Kidney epithelial cell (primary cell): Measurements from ENCODE around the gene ABCB9. TPM values are rescaled to one million over a fixed set of nuclear protein-coding genes. Genes with fewer than 3 reads are reported as not detected.

Experiments used
- DNase-seq: peaks from one replicate; pipeline ENCODE4 v3.0.0-alpha.2; 2010; ENCODE audit warnings: low read depth
- H3K27me3 ChIP-seq: 2 replicates; pipeline ENCODE4 v1.6.0; 2011; ENCODE audit warnings: low read length; ENCODE audit not compliant: control insufficient read depth, insufficient read depth
- H3K36me3 ChIP-seq: 2 replicates; pipeline ENCODE4 v1.5.1; 2011; ENCODE audit warnings: low read length; ENCODE audit not compliant: control insufficient read depth, insufficient read depth
- H3K4me3 ChIP-seq: 2 replicates; pipeline ENCODE4 v1.5.1; 2011; ENCODE audit warnings: low read depth, mild to moderate bottlenecking, control low read depth, low read length
- total RNA-seq: library from RNA; depleted of rRNA; stranded (reverse); fragments of >200 nt; gene quantifications from 2 replicates; pipeline ENCODE4 v1.2.3, GENCODE V29; 2015
- TF ChIP-seq, protein P1 (sequence below): IDR thresholded peaks from 2 replicates; pipeline ENCODE4 v1.5.1; 2011; ENCODE audit warnings: mild to moderate bottlenecking, moderate library complexity, low read length, control low read depth, inconsistent platforms; ENCODE audit not compliant: insufficient read depth, poor library complexity, severe bottlenecking

The ABCB9 gene
- total RNA-seq, 1 donor from 2014 or later, result 10.6 TPM

DNA sequence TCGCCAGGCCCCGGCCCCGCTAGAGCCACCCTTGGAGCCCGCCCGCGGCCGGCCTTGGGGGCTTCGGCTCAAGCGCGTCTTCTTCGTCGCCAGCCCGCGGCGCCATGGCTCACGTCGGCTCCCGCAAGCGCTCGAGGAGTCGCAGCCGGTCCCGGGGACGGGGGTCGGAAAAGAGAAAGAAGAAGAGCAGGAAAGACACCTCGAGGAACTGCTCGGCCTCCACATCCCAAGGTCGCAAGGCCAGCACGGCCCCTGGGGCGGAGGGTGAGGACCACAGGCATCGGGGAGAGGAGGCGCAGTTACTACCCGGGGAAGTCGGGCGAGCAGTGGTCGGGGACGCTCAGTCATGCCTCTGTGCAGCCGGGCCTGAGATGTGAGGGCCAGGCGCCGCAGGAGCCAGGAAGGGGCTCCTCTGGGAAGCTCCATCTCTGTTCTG is 14.8 kb upstream of the ABCB9 start:
- Histone ChIP-seq H3K36me3 (no peaks in the 10 kb centered on the region), H3K27me3 (no peaks in the 10 kb centered on the region), H3K4me3 (peak overlapping the region; percentile 81)
- TF ChIP-seq, protein P1, sequence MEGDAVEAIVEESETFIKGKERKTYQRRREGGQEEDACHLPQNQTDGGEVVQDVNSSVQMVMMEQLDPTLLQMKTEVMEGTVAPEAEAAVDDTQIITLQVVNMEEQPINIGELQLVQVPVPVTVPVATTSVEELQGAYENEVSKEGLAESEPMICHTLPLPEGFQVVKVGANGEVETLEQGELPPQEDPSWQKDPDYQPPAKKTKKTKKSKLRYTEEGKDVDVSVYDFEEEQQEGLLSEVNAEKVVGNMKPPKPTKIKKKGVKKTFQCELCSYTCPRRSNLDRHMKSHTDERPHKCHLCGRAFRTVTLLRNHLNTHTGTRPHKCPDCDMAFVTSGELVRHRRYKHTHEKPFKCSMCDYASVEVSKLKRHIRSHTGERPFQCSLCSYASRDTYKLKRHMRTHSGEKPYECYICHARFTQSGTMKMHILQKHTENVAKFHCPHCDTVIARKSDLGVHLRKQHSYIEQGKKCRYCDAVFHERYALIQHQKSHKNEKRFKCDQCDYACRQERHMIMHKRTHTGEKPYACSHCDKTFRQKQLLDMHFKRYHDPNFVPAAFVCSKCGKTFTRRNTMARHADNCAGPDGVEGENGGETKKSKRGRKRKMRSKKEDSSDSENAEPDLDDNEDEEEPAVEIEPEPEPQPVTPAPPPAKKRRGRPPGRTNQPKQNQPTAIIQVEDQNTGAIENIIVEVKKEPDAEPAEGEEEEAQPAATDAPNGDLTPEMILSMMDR, result no peak
- no peak for DNase-seq

DNA sequence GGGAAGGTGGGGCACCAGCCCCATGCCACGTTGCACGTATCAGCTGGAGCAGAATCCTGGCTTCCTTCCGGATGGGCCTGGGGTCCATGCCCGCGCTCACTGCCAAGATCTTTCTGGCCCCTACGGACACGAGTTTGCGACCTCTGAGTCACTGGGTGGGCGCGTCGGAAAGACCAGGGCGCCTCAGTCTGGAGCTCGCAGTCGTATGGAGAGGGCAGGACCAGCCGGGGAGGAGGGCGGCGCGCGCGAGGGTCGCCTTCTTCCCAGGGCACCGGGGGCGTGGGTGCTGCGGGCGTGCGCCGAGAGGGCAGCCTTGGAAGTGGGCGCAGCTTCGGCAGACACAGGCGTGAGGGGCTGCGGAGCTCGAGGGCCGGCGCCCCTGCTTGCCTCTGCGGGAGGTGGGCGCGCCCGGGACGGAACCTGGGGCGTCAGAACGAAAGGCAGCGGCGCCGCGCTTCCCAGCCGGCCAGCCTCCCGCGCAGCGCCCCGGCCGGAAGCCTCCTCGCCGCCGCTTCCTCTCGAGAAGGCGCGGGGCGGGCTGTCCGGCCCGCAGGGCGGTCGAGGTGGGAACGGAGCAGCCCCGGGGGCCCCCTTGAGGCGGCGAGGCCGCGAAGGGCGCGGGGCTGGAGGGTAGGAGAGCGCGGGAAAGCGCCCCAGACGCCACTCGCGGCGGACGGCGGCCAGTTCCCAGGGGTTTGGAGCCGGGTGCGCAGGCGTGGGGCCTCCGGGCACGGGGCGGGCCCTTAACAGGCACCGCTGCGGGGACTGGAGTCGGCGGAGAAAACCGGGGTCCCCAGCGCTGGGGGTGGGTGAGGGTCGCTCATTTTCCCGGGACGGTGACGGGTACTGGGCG is 14.1 kb upstream of the ABCB9 start, which contains the start of gene ARL6IP4:
Gene ARL6IP4, plus strand, starts transcription at position 499 of the 853 bp plus-strand sequence. CDS start 459 bp downstream, outside the sequence.
- peak within 1 kb of the TSS; percentile 81 for H3K4me3 ChIP-seq
- no peaks in the 10 kb centered on the region for H3K27me3 ChIP-seq
- H3K36me3 ChIP-seq, result no peaks in the 10 kb centered on the region
- TF ChIP-seq, protein P1, result no peak
- no peak for DNase-seq

DNA sequence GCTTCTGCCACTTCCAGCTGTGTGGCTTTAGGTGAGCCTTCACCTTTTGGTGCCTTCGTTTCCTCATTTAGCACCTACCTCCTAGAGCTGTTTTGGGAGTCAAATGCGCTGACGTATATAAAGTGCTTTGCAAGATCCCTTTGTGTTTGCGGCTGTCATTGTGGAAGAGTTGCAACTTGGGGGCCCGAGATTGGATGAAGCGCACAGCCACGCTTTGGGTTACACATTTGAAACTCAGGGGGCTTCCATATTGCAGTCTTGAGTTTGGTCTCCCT is 13.6 kb upstream of the ABCB9 start:
- H3K36me3 ChIP-seq, result no peaks in the 10 kb centered on the region
- TF ChIP-seq, protein P1, result no peak
- peak overlapping the region; percentile 81 for H3K4me3 ChIP-seq
- no peaks in the 10 kb centered on the region for H3K27me3 ChIP-seq
- no peak for DNase-seq

DNA sequence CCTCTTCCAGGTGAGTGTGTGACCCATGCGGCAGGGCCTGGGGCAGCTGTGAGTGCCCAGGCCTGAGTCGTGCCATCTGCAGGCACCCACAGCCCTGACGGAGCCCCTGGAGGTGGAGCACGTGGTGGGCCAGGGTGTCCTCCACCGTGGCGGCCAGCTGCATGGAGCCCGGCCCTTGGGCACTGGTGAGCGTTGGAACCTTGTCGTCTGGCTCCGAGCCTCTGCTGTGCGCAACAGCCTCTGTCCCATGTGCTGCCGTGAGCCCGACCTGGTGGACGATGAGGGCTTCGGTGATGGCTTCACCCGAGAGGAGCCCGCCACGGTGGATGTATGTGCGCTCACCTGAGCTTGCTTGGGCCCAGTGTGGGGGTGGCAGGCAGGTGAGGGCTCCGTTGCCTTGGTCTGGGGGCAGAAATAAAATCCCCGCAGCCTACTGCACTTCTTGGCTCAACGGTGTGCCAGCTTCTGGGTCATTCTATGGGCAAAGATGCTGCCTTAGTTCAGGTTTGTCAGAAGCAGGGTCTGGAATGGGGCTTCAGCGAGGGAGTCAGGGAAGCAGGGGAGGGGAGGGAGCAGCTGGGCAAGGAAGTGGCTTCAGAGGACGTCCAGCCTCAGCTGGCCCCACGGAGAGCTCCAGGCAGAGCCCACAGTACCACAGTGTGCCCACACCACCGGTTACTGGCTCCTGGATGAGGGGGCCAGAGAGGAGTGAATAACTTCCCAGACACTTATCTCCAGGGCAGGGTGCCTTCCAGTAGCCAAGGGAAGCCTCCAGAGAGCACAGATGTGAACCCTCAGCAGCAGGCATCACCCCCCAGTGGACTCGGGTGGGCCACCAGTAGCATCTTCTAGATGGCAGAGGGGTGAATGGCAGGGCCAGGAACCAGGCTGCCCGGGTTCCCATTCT is 13.0 kb upstream of the ABCB9 start:
- peak overlapping the region; percentile 81 for H3K4me3 ChIP-seq
- no peak for DNase-seq
- no peaks in the 10 kb centered on the region for H3K36me3 ChIP-seq
- TF ChIP-seq, protein P1, result no peak
- H3K27me3 ChIP-seq, result no peaks in the 10 kb centered on the region

DNA sequence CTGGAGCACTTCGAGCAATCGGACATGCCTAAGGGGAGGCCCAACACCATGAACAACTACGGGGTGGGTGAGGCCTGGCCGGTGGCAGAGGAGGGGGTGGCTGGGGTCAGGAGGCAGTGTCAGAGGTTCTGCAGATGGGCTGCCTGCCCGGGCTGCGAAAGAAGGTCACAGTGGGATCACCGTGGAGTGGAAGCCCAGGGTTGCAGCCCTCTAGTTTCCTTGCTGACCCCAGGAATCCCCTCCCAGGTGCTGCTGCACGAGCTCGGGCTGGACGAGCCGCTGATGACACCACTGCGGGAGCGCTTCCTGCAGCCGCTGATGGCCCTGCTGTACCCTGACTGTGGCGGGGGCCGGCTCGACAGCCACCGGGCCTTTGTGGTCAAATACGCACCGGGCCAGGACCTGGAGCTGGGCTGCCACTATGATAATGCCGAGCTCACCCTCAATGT is 12.3 kb upstream of the ABCB9 start:
- no peak for DNase-seq

More for the DNA sequence above, 12.3 kb upstream of the ABCB9 start:
- TF ChIP-seq, protein P1, result no peak
- Histone ChIP-seq H3K36me3 (no peaks in the 10 kb centered on the region), H3K27me3 (no peaks in the 10 kb centered on the region), H3K4me3 (no peak overlapping the region)
